Dedifferentiated amniotic fluid mesenchymal stem cell (primary cell): Measurements from ENCODE around the gene BFSP1.
A peak's percentile ranks its signal among the peaks of the same experiment; 100 is the strongest.

ENCODE experiments used
- DNase-seq: peaks from one replicate; pipeline ENCODE4 v3.0.0-alpha.2; 2016; ENCODE audit errors: extremely low spot score

The BFSP1 gene

DNA sequence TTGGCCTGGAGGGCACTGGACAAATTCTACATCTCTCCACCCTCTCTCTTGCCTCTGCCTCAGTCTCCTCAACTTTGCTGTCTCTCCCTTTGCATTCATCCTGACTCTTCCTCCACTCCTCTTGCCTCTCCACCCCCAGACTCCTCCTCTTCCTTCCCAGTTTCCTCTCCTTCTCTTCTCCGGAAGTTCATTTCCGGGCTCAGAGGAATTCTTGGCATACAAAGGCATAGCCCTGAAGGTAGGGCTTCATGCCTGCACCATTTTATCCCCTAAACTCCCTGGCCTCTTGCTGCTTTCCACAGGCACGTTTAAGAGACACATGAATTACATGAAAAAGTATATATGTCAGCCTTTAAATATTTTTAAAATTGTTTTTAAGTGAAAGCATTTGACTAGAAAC lies 10.6 kb downstream of the BFSP1 start:
- DNase-seq: no peak

DNA sequence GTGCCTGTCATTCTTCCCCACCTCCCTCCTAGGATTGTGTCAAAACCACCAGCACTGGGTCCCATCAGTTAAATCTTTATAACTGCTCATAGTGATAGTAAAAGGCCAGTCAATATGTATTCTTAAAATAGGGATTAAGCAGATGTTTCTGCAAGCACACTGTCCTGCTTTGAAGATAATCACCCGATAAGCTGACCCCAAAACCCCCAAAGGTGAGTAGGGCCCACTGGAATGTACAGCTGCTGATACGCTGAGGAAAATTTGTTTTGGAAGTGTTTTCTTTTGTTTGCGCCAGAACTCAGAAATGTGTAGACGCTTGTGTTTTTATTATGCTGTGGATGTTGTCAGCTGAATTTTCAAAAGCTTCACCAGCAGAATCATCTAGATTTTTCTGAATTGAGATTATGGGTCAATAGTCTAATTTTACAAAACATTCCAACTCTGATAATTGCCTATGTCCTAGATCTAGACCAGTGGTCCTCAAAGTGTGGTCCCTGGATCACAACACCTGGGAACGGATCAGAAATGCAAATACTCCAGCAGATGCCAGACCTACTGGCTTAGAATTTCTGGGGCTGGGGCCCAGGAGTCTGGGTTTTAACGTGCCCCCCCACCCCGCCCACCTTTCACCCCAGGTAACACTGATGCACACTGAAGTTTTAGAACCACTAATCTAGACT lies 11.4 kb downstream of the BFSP1 start:
- DNase-seq: no peak

DNA sequence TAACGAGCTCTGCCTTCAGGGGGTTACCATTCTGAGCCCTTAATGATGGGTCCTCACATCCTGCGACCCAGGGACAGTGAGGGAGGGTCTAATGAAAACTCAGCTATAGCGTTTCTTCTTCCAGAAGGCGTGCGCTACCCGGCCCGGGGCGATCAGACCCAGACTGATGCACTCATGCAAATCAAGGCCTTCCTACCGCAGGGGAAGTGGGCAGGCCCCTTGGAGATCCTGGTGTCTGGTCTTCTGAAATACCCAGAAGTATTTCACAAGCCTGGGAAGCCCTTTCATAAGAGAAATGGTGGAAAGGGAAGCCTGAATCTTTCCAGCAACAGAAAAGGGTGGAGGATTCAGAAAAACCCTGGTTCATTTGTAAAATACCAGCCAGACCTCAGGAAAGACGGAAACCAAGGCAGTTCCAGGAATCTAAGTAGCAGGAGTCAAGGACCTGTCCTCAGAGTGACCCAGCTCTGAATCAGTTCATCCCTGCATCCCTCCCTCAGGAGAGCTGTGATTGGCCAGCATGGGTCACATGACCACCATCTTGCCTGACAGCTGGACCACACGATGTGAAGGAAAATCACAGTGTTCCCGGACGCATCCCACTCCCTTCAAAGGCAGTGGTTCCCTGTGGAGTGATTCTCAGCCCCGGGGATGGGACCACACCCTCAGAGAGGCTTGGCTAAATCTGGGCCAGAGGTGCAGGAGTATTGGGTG lies 12.7 kb downstream of the BFSP1 start:
- no peak for DNase-seq

GRCh38 chr20:17515053-17515452 lies 16.1 kb downstream of the BFSP1 start:
- DNase-seq: no peak

DNA sequence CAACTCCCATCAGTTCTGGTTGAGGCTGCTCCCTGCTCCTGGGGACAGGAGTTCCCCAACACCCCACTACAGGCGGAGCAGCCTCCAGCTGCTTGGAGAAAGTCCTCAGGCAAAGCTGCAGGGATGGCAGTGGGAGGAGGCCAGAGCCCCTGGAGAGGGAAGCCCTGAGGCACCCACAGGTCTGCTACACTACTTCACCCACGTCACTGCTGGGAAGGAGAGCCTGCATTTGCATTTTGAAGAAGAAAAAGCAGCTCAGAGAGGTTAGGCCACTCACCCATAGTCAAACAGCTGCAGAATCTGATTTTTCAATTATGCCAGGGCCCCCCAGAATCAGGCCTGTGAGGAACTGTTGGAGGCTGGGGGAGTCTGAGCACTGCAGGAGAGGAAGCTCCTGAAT lies 17.2 kb downstream of the BFSP1 start:
- no peak for DNase-seq

- no peak for DNase-seq
Observed at GRCh38 chr20:17511401-17511800, 19.8 kb downstream of the BFSP1 start.

DNA sequence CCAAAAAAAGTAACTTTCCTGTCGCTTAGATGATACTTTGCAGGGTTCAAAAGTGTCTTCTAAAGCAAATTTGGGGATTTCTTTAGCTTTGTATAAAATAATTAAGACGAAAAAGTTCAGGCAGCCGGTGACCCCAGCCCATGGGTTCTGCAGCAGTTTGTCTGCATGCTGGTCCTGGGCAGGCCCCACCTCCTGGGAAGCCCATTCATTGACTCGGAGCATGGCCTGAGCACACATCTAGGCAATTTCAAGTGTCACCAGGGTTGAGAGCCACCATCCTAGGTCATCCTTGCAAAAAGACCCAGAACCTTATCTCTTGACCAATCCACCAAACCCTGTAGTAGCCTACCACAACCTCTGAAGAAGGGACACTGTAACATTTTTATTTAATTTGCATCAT lies 20.6 kb downstream of the BFSP1 start:
- no peak for DNase-seq

DNA sequence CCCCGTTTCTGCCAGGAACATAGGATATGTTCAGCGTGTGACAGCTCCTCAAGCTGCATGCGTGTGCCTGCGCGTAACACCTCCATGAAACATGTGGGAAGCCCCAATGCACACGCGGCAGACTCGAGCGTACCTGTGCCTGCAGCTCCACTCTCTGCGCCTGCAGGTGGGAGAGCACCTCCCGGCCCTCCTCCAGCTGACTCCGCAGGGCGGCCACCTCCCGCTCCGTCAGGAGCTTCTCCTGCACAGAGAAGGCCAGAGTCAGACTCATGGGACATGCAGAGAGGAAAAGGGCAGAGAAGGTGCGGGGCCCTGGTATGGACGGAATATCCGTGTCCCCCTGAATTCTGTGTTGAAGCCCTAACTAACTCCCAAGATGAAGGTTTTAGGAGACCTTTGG lies 22.4 kb downstream of the BFSP1 start:
- no peak for DNase-seq

DNA sequence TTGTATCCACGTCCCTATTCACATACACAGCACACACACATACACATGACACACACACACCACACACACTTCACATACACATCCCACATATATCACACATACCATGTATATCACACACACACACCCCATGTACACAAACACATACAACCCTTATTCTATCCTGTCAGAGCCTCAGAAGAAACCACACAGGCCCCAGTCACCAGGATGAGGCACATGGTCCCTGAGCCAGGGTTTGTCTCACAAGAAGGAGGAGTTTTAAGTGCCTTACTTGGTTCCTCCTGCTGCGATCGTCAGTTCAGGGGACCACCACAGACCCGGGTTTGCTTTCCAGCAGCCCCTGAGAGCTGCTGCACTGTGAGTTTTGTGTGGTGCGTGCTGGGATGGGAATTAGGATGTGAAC lies 23.6 kb downstream of the BFSP1 start:
- no peak for DNase-seq

DNA sequence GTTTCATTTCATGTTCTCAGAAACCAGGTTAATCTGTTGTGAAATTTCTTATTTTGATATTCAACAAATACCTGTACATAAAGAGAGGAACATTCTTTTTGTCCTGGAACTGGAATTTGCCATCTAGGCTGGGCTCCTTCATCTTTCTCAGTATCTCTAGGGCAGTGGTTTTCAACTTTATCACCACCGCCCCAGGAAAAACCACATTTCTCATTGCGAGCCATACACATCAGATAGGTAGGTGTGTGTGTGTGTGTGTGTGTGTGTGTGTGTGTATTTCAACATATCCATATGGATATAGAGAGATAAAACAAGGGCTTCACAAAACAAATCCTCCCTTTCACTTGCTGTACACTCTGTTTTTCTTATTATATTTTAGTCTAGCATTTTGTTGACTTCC lies 24.1 kb downstream of the BFSP1 start:
- no peak for DNase-seq

- no peak for DNase-seq
Observed at GRCh38 chr20:17505636-17506517, 25.3 kb downstream of the BFSP1 start.

- peak; percentile 56 for DNase-seq
Observed at GRCh38 chr20:17504898-17505635, 26.1 kb downstream of the BFSP1 start.

DNA sequence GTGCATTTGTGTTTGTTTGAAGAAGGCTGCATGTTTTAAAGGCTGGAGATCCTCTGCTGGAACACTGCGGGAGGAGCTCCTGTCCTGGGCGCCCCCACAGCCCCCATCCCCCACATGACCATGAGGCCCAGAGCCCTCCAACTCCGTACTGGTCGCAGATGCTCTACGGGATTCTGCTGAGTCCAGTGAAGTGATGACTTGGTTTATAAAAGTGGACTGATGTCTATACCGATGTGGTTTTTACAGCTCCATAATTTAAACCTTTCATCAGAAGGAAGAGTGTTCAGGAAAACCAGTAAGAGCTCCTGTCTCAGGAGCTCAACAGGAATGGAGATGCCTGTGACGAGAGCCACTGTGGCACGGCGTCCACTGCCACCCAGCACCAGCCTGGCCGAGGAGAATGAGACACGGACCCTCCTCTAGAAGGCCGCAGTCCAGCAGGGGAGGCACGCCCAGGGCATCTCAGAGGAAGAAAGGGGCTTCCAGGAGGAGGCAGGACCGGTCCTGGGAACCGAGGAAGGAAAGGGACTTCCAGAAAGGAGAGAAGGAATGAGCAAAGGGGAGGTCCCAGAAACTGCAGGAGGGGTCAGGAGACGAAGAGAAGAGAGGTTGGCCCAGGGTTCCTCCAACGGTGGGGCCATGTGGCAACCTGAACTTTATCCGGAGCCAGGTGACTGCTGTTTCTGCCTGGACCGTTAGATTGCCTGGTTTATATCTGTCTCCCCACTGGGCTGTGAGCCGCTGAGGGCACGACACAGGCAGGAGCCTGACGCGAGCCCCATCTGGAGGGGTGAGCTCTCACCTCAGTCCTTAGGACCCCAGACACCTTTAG lies 26.9 kb downstream of the BFSP1 start:
- DNase-seq: no peak

- DNase-seq: no peak
Observed at GRCh38 chr20:17503301-17504065, 27.7 kb downstream of the BFSP1 start.

GRCh38 chr20:17502105-17502504 lies 29.1 kb downstream of the BFSP1 start:
- DNase-seq: no peak

- no peak for DNase-seq
Observed at GRCh38 chr20:17501701-17502100, 29.5 kb downstream of the BFSP1 start.

- DNase-seq: no peak
Observed at GRCh38 chr20:17500826-17501225, 30.4 kb downstream of the BFSP1 start.

GRCh38 chr20:17500271-17500670 lies 30.9 kb downstream of the BFSP1 start:
- no peak for DNase-seq

GRCh38 chr20:17499041-17499440 lies 32.1 kb downstream of the BFSP1 start:
- DNase-seq: no peak

- no peak for DNase-seq
Observed at GRCh38 chr20:17498641-17499040, 32.5 kb downstream of the BFSP1 start.
